HepG2 (cell line): ENCODE results near the gene PALMD. TPM values are rescaled to one million over a fixed set of nuclear protein-coding genes. Genes with fewer than 3 reads are reported as not detected.
A peak's percentile ranks its signal among the peaks of the same experiment; 100 is the strongest.

Experiments used
- CREB1 ChIP-seq, 2 experiments: fragments of 450-650 bp in 1 of 2; IDR thresholded peaks; 2 replicates each; pipeline ENCODE4 v1.6.1; 2016 to 2017; ENCODE audit warnings: control low read depth in 1 of 2, mild to moderate bottlenecking in 1 of 2, missing compliant biosample characterization in 1 of 2, missing genetic modification characterization in 1 of 2
- DPF2 ChIP-seq: sonication (generic); formaldehyde crosslinking; IDR thresholded peaks from 2 replicates; pipeline ENCODE4 v1.4.0; 2020; ENCODE audit warnings: mild to moderate bottlenecking, low read depth, missing genetic modification reagents, borderline replicate concordance
- GATAD2A ChIP-seq: IDR thresholded peaks from 2 replicates; pipeline ENCODE4 v1.6.1; 2016
- HDAC2 ChIP-seq: sonication (generic); formaldehyde crosslinking; IDR thresholded peaks from 2 replicates; pipeline ENCODE4 v1.4.0; 2020; ENCODE audit warnings: missing genetic modification reagents
- HMG20A ChIP-seq: IDR thresholded peaks from 2 replicates; pipeline ENCODE4 v1.6.1; 2016; ENCODE audit warnings: borderline replicate concordance
- PRMT3 ChIP-seq: sonication (generic); formaldehyde crosslinking; IDR thresholded peaks from 2 replicates; pipeline ENCODE4 v1.8.1; 2022; ENCODE audit warnings: low read depth, mild to moderate bottlenecking, moderate library complexity, missing genetic modification reagents, borderline replicate concordance
- RXRB ChIP-seq: IDR thresholded peaks from 2 replicates; pipeline ENCODE4 v1.6.1; 2016; ENCODE audit warnings: borderline replicate concordance, missing genetic modification reagents, missing compliant biosample characterization
- SAP130 ChIP-seq: IDR thresholded peaks from 2 replicates; pipeline ENCODE4 v1.6.1; 2016; ENCODE audit warnings: low read depth
- SOX5 ChIP-seq: IDR thresholded peaks from 2 replicates; pipeline ENCODE4 v1.6.1; 2016; ENCODE audit warnings: borderline replicate concordance
- TFAP4 ChIP-seq: sonication (generic); IDR thresholded peaks from 2 replicates; pipeline ENCODE4 v1.6.1; 2016; ENCODE audit warnings: low read depth, borderline replicate concordance
- TMF1 ChIP-seq: sonication (generic); formaldehyde crosslinking; IDR thresholded peaks from 2 replicates; pipeline ENCODE4 v1.8.1; 2022; ENCODE audit warnings: low read depth, missing genetic modification reagents
- U2AF2 ChIP-seq: fragments of 200-400 bp; formaldehyde crosslinking; IDR thresholded peaks from 2 replicates; pipeline ENCODE4 v1.6.1; 2017; ENCODE audit warnings: low read depth, mild to moderate bottlenecking, low read length
- ZBTB21 ChIP-seq: sonication (generic); formaldehyde crosslinking; IDR thresholded peaks from 2 replicates; pipeline ENCODE4 v1.4.0; 2020; ENCODE audit warnings: missing genetic modification reagents
- ZFP36L2 ChIP-seq: sonication (generic); formaldehyde crosslinking; IDR thresholded peaks from 2 replicates; pipeline ENCODE4 v1.4.0; 2020; ENCODE audit warnings: missing genetic modification reagents
- ZMYM4 ChIP-seq: sonication (generic); formaldehyde crosslinking; IDR thresholded peaks from 2 replicates; pipeline ENCODE4 v1.8.1; 2023; ENCODE audit warnings: mild to moderate bottlenecking, missing genetic modification reagents
- ZNF430 ChIP-seq: sonication (generic); formaldehyde crosslinking; IDR thresholded peaks from 2 replicates; pipeline ENCODE4 v1.9.0; 2021; ENCODE audit warnings: mild to moderate bottlenecking, missing genetic modification reagents
- ZNF7 ChIP-seq: IDR thresholded peaks from 2 replicates; pipeline ENCODE4 v1.6.1; 2016; ENCODE audit warnings: missing biosample characterization, missing genetic modification reagents
- ZNF761 ChIP-seq: sonication (generic); formaldehyde crosslinking; conservative IDR thresholded peaks from 2 replicates; pipeline ENCODE4 v1.4.0; 2020; ENCODE audit warnings: mild to moderate bottlenecking, missing genetic modification reagents
- polyA plus RNA-seq, 8 experiments: library from polyadenylated mRNA; depleted of rRNA in 3 of 8; stranded (reverse) in 7 of 8; unstranded in 1 of 8; fragments of >200 nt; fragmentation: Illumina TruSeq in 4 of 8; extraction: Trizol in 4 of 8; gene quantifications; 2 replicates each; pipeline versions ENCODE4 v1.2.1 to v1.2.3, GENCODE V29; 2011 to 2016; ENCODE audit warnings: low read depth in 4 of 8, missing spikeins in 1 of 8, mixed read lengths in 1 of 8; ENCODE audit not compliant: insufficient read depth in 1 of 8
- total RNA-seq, 5 experiments: library from RNA; depleted of rRNA; stranded (reverse); fragments of >200 nt; fragmentation: Illumina TruSeq; extraction: Trizol; gene quantifications; 2 replicates each; pipeline ENCODE4 v1.2.3, GENCODE V29; 2016; ENCODE audit warnings: low read depth in 1 of 5
- TF ChIP-seq, protein P1 (sequence below): sonication (generic); formaldehyde crosslinking; IDR thresholded peaks from 2 replicates; pipeline ENCODE4 v1.4.0; 2020; ENCODE audit warnings: low read depth, missing genetic modification reagents
- TF ChIP-seq, protein P2 (sequence below): sonication (generic); formaldehyde crosslinking; IDR thresholded peaks from 2 replicates; pipeline ENCODE4 v1.4.0; 2020; ENCODE audit warnings: missing genetic modification reagents
- TF ChIP-seq, protein P3 (sequence below): sonication (generic); formaldehyde crosslinking; IDR thresholded peaks from 2 replicates; pipeline ENCODE4 v1.4.0; 2020; ENCODE audit warnings: mild to moderate bottlenecking, missing genetic modification reagents
- TF ChIP-seq, protein P4 (sequence below): IDR thresholded peaks from 2 replicates; pipeline ENCODE4 v1.6.1; 2016; ENCODE audit warnings: low read depth

The PALMD gene
- total and polyA plus RNA-seq, 2 of the 13 experiments (the other 11 are each of a cell fraction or from before 2014, with no cell fraction given), result 5.5 to 31.1 TPM

DNA sequence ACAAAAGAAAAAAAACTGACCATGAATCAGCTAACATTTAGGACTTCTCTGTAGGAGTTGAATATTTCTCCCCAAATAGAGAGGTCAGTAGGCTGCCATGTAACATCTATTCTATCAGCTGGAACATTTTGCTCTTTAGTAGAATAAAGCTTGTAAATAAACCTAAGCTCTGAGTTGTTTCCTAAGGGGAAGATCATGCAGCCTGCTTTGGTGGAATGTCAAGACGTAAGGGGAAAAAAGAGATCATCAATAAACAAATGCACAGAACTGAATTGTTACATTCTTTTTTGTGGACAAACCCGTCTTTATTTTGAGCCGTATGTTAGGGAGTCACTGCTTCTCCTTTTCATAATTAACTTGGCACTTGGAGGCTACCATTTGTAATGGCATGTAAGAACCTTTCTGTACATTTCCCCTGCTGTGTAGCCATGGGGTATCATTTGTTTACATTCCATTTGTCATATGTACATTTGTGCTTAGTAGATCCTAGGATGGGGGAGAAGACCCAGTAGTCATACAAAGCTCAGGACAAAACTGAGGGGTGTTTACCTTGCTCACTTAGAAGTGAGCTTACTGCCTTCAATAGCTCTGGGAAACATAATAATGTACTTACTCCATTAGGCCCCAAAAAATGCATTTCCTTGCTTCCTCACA is 10.8 kb upstream of the PALMD start (continued):
- TF ChIP-seq ZBTB21, result no peak
- TF ChIP-seq ZFP36L2 (CRISPR knock-in tag), result no peak
- 0 out of 2 replicates have a peak, but pooled peaks have one; percentile 33 for TF ChIP-seq SOX5 (CRISPR knock-in tag)
- TF ChIP-seq SAP130, result no peak
- TF ChIP-seq, protein P1, sequence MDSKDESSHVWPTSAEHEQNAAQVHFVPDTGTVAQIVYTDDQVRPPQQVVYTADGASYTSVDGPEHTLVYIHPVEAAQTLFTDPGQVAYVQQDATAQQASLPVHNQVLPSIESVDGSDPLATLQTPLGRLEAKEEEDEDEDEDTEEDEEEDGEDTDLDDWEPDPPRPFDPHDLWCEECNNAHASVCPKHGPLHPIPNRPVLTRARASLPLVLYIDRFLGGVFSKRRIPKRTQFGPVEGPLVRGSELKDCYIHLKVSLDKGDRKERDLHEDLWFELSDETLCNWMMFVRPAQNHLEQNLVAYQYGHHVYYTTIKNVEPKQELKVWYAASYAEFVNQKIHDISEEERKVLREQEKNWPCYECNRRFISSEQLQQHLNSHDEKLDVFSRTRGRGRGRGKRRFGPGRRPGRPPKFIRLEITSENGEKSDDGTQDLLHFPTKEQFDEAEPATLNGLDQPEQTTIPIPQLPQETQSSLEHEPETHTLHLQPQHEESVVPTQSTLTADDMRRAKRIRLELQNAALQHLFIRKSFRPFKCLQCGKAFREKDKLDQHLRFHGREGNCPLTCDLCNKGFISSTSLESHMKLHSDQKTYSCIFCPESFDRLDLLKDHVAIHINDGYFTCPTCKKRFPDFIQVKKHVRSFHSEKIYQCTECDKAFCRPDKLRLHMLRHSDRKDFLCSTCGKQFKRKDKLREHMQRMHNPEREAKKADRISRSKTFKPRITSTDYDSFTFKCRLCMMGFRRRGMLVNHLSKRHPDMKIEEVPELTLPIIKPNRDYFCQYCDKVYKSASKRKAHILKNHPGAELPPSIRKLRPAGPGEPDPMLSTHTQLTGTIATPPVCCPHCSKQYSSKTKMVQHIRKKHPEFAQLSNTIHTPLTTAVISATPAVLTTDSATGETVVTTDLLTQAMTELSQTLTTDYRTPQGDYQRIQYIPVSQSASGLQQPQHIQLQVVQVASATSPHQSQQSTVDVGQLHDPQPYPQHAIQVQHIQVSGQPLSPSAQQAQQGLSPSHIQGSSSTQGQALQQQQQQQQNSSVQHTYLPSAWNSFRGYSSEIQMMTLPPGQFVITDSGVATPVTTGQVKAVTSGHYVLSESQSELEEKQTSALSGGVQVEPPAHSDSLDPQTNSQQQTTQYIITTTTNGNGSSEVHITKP (CRISPR knock-in tag), result 0 out of 2 replicates have a peak, but pooled peaks have one; percentile 38
- TF ChIP-seq DPF2 (CRISPR knock-in tag), result no peak
- TF ChIP-seq U2AF2, result no peak
- TF ChIP-seq, protein P2, sequence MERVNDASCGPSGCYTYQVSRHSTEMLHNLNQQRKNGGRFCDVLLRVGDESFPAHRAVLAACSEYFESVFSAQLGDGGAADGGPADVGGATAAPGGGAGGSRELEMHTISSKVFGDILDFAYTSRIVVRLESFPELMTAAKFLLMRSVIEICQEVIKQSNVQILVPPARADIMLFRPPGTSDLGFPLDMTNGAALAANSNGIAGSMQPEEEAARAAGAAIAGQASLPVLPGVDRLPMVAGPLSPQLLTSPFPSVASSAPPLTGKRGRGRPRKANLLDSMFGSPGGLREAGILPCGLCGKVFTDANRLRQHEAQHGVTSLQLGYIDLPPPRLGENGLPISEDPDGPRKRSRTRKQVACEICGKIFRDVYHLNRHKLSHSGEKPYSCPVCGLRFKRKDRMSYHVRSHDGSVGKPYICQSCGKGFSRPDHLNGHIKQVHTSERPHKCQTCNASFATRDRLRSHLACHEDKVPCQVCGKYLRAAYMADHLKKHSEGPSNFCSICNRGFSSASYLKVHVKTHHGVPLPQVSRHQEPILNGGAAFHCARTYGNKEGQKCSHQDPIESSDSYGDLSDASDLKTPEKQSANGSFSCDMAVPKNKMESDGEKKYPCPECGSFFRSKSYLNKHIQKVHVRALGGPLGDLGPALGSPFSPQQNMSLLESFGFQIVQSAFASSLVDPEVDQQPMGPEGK (CRISPR knock-in tag), result 0 out of 2 replicates have a peak, but pooled peaks have one; percentile 23
- TF ChIP-seq GATAD2A (CRISPR knock-in tag), result peak; percentile 76
- TF ChIP-seq ZNF7 (CRISPR knock-in tag), result no peak
- peak; percentile 28; the same call in 1 of the 2 replicates for TF ChIP-seq HDAC2 (CRISPR knock-in tag)
- TF ChIP-seq ZNF430 (CRISPR knock-in tag), result no peak
- no peak for TF ChIP-seq TFAP4
- TF ChIP-seq, protein P3, sequence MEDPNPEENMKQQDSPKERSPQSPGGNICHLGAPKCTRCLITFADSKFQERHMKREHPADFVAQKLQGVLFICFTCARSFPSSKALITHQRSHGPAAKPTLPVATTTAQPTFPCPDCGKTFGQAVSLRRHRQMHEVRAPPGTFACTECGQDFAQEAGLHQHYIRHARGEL (CRISPR knock-in tag), result no peak
- TF ChIP-seq HMG20A (CRISPR knock-in tag), result peak; percentile 62; the same call in 1 of the 2 replicates
- TF ChIP-seq, protein P4, sequence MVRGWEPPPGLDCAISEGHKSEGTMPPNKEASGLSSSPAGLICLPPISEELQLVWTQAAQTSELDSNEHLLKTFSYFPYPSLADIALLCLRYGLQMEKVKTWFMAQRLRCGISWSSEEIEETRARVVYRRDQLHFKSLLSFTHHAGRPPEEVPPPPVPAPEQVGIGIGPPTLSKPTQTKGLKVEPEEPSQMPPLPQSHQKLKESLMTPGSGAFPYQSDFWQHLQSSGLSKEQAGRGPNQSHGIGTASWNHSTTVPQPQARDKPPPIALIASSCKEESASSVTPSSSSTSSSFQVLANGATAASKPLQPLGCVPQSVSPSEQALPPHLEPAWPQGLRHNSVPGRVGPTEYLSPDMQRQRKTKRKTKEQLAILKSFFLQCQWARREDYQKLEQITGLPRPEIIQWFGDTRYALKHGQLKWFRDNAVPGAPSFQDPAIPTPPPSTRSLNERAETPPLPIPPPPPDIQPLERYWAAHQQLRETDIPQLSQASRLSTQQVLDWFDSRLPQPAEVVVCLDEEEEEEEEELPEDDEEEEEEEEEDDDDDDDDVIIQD, result peak; percentile 37; the same call in 1 of the 2 replicates
- peak; percentile 50 for TF ChIP-seq ZMYM4 (CRISPR knock-in tag)
- no peak for TF ChIP-seq TMF1 (CRISPR knock-in tag)
- no peak for TF ChIP-seq ZNF761 (CRISPR knock-in tag)
- TF ChIP-seq CREB1 (IDR thresholded peaks at IDR 0.05), result no peak
- peak; percentile 33; the same call in 1 of the 2 replicates for TF ChIP-seq CREB1 (CRISPR knock-in tag; IDR thresholded peaks at IDR 0.05)
- TF ChIP-seq PRMT3 (CRISPR knock-in tag), result no peak
- 0 out of 2 replicates have a peak, but pooled peaks have one; percentile 14 for TF ChIP-seq RXRB (CRISPR knock-in tag)
